HL-60 (cell line): Measurements from ENCODE around the gene MEOX1.

Experiments
- CTCF ChIP-seq: IDR thresholded peaks from one replicate; pipeline ENCODE4 v1.5.1; 2011; ENCODE audit warnings: low read length, control low read depth, inconsistent platforms; ENCODE audit not compliant: insufficient read depth
- REST ChIP-seq: IDR thresholded peaks from 2 replicates; pipeline ENCODE4 v1.6.1; 2012; ENCODE audit warnings: low read depth; ENCODE audit not compliant: insufficient replicate concordance

- TF ChIP-seq CTCF (no peak), REST (no peak)
These were observed 44.5 kb upstream of the MEOX1 start for GRCh38 chr17:43706235-43706634.
